Upper lobe of left lung (tissue), 4 donors: ENCODE measurements around the gene HELZ2.

ENCODE experiments used
- EP300 ChIP-seq, 4 donors: sonication (generic); formaldehyde crosslinking; IDR thresholded peaks; one replicate each; pipeline ENCODE4 v1.5.1; 2017; ENCODE audit warnings: antibody characterized with exemption in 4 of 4, control low read depth in 2 of 4
- POLR2A ChIP-seq, 4 donors: fragments of 450-650 bp; IDR thresholded peaks; one replicate each; pipeline ENCODE4 v1.5.1; 2016 to 2017; ENCODE audit warnings: antibody characterized with exemption in 4 of 4, mild to moderate bottlenecking in 2 of 4
- POLR2AphosphoS5 ChIP-seq, 2 donors: sonication (generic); formaldehyde crosslinking; IDR thresholded peaks; one replicate each; pipeline ENCODE4 v1.5.1; 2017; ENCODE audit warnings: antibody characterized with exemption in 2 of 2
- TF ChIP-seq, protein P1 (sequence below), 6 experiments: fragments of 450-650 bp in 4 of 6; fragments of 200-600 bp in 2 of 6; sonication (generic) in 2 of 6; IDR thresholded peaks; one replicate each; pipeline ENCODE4 v1.5.1; 2016 to 2019; ENCODE audit warnings: antibody characterized with exemption in 6 of 6

DNA sequence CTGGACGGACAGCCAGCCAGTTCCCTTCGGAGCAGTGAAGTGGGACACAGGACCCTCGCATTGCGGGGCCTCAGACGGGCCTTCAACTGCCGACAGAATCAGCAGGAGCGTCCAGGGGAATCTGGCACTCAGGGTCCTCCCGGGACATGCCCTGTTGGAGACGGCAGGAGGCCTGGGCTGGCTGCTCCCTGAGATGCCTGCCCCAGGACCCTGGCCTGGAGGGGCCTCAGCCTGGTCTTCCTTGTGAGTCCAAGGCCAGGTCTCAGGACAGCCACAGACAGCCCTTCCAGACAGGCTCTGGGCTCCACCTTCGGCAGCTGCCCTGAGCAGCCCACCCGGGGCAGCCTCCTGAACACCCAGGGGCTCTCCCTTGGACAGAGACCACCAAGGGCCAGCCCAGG lies 14.6 kb upstream of the HELZ2 start:
- TF ChIP-seq, protein P1, sequence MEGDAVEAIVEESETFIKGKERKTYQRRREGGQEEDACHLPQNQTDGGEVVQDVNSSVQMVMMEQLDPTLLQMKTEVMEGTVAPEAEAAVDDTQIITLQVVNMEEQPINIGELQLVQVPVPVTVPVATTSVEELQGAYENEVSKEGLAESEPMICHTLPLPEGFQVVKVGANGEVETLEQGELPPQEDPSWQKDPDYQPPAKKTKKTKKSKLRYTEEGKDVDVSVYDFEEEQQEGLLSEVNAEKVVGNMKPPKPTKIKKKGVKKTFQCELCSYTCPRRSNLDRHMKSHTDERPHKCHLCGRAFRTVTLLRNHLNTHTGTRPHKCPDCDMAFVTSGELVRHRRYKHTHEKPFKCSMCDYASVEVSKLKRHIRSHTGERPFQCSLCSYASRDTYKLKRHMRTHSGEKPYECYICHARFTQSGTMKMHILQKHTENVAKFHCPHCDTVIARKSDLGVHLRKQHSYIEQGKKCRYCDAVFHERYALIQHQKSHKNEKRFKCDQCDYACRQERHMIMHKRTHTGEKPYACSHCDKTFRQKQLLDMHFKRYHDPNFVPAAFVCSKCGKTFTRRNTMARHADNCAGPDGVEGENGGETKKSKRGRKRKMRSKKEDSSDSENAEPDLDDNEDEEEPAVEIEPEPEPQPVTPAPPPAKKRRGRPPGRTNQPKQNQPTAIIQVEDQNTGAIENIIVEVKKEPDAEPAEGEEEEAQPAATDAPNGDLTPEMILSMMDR (IDR thresholded peaks at IDR 0.05), result no peak
- no peak for TF ChIP-seq EP300 (IDR thresholded peaks at IDR 0.05)
- TF ChIP-seq POLR2AphosphoS5 (IDR thresholded peaks at IDR 0.05), result no peak
- TF ChIP-seq POLR2A (IDR thresholded peaks at IDR 0.05), result no peak
